ENCODE results near the gene RAB10. TPM values are rescaled to one million over a fixed set of nuclear protein-coding genes. Genes with fewer than 3 reads are reported as not detected.

The RAB10 gene
- total and polyA plus RNA-seq, 9 of the 15 experiments (the other 6 are each of a cell fraction or from before 2014, with no cell fraction given) = 25.1 to 214 (median 157) TPM

DNA sequence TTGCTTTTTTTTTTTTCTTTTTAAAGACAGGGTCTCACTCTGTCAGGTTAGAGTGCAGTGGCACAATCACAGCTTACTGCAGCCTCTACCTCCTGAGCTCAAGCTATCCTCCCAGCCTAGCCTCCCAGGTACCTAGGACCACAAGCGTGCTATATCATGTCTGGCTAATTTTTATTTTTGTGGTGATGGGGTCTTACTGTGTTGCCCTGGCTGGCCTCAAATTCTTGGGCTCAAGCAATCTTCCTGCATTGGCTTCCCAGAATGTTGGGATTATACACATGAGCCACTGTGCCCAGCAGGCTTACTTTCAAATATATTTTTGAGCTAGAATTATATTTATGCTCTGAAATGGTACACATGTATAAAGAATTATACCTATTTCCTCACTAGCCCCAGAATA is 85.6 kb downstream of the RAB10 start:
- no peak for TF ChIP-seq FOXK2 (conservative IDR thresholded peaks at IDR 0.05 in 1 of 2, IDR thresholded peaks at IDR 0.05 in 1 of 2; ENCODE audit: low read depth in 2 of 2)
- no peaks in the 10 kb centered on the region for H4K20me1 ChIP-seq (replicated peaks; ENCODE audit: control insufficient read depth, insufficient read depth, low read length)
- H3K27ac ChIP-seq (ENCODE audit: extremely low read depth, low read depth, low read length) = no peak overlapping the region
- H2AFZ ChIP-seq (ENCODE audit: low read depth, low read length) = no peak overlapping the region
- no peak overlapping the region for H3K9ac ChIP-seq (ENCODE audit: insufficient read depth in 1 of 2, low read depth in 2 of 2, low read length in 2 of 2)
- 100% methylated on average over 1 of the region's 1 CpG for WGBS (ENCODE audit: insufficient coverage, low coverage, missing lambda C conversion rate)
- peaks cover 28% of the 10 kb centered on the region; the same call in 2 of the 3 replicates for H3K36me3 ChIP-seq (ENCODE audit: control insufficient read depth, insufficient read depth, low read length)
- in situ Hi-C loops (cut with MboI) = no loop called here
- ChIA-PET POLR2A (interaction anchor here (0.6 to 2.3 kb wide), 2 partner anchors 8 to 31 kb away, joined by 3 to 8 read pairs; no protein-coding TSS in a partner anchor), CTCF (ENCODE audit: low intra/inter-chr PET ratio) (interaction anchor here (0.7 kb wide), 1 partner anchor 376 kb away, joined by 3 read pairs; no protein-coding TSS in a partner anchor)
- no peaks in the 10 kb centered on the region for H3K4me1 ChIP-seq (replicated peaks in 1 of 2; ENCODE audit: control insufficient read depth in 2 of 2, insufficient read depth in 2 of 2, low read length in 2 of 2)
- H3K4me2 ChIP-seq (ENCODE audit: insufficient read depth, low read length) = no peak overlapping the region
- intact Hi-C loops (cut with micrococcal nuclease) = no loop called here
- peaks cover 48% of the 10 kb centered on the region; the same call in 2 of the 3 replicates for H3K79me2 ChIP-seq (ENCODE audit: control insufficient read depth, insufficient read depth, low read length)
- H3K4me3 ChIP-seq = no peak overlapping the region
- ATAC-seq = no peak
- H3K27me3 ChIP-seq (ENCODE audit: control insufficient read depth in 2 of 2, insufficient read depth in 2 of 2, low read length in 2 of 2) = no peaks in the 10 kb centered on the region
- no peak for FAIRE-seq
- no TSS peak for BruUV-seq (replicated peaks)
- DNase-seq (ENCODE audit: extremely low read depth in 1 of 4, low spot score in 3 of 4) = no peak
- no peaks in the 10 kb centered on the region for H3K9me1 ChIP-seq (ENCODE audit: control insufficient read depth, insufficient read depth, low read length)
- H3K9me3 ChIP-seq (replicated peaks; ENCODE audit: control insufficient read depth, insufficient read depth, low read depth, low read length) = no peaks in the 10 kb centered on the region

DNA sequence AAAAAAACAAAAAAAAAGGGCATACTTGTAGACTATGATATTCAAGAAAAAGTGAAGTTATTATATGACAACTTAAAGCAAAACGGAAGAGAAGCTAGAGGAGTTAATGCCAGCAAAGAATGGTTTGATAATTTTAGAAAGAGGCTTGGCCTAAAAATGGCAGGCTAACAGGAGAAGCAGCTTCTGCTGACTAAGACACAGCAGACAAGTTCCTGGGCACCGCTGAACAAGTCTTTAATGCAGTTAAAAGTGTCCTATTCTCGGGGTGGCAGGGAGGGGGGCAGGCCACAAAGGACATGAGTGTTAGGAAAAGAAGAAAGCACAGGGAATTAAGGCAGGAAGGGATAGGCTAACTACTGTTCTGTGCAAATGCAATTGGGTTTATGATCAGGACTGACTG is 88.7 kb downstream of the RAB10 start:
- Histone ChIP-seq H3K36me3 (ENCODE audit: control insufficient read depth, insufficient read depth, low read length) (peaks cover 49% of the 10 kb centered on the region), H4K20me1 (replicated peaks; ENCODE audit: control insufficient read depth, insufficient read depth, low read length) (no peaks in the 10 kb centered on the region), H3K4me2 (ENCODE audit: insufficient read depth, low read length) (no peak overlapping the region), H3K9ac (ENCODE audit: insufficient read depth in 1 of 2, low read depth in 2 of 2, low read length in 2 of 2) (no peak overlapping the region), H3K79me2 (ENCODE audit: control insufficient read depth, insufficient read depth, low read length) (peaks cover 59% of the 10 kb centered on the region), H3K4me3 (no peak overlapping the region), H3K9me3 (replicated peaks; ENCODE audit: control insufficient read depth, insufficient read depth, low read depth, low read length) (no peaks in the 10 kb centered on the region), H3K9me1 (ENCODE audit: control insufficient read depth, insufficient read depth, low read length) (no peaks in the 10 kb centered on the region), H2AFZ (ENCODE audit: low read depth, low read length) (no peak overlapping the region), H3K27me3 (ENCODE audit: control insufficient read depth in 2 of 2, insufficient read depth in 2 of 2, low read length in 2 of 2) (no peaks in the 10 kb centered on the region), H3K27ac (ENCODE audit: extremely low read depth, low read depth, low read length) (no peak overlapping the region), H3K4me1 (replicated peaks in 1 of 2; ENCODE audit: control insufficient read depth in 2 of 2, insufficient read depth in 2 of 2, low read length in 2 of 2) (no peaks in the 10 kb centered on the region)
- TF ChIP-seq JUND (IDR thresholded peaks at IDR 0.05; ENCODE audit: borderline replicate concordance, low read depth, low read length) = no peak
- TF ChIP-seq JUND (tag; IDR thresholded peaks at IDR 0.05; ENCODE audit: borderline replicate concordance, low read depth, low read length) = no peak
- no peak for TF ChIP-seq SMARCC2 (IDR thresholded peaks at IDR 0.05; ENCODE audit: low read depth)
- no peak for TF ChIP-seq TCF3 (CRISPR knock-in tag; IDR thresholded peaks at IDR 0.05)
- TF ChIP-seq, protein P1, sequence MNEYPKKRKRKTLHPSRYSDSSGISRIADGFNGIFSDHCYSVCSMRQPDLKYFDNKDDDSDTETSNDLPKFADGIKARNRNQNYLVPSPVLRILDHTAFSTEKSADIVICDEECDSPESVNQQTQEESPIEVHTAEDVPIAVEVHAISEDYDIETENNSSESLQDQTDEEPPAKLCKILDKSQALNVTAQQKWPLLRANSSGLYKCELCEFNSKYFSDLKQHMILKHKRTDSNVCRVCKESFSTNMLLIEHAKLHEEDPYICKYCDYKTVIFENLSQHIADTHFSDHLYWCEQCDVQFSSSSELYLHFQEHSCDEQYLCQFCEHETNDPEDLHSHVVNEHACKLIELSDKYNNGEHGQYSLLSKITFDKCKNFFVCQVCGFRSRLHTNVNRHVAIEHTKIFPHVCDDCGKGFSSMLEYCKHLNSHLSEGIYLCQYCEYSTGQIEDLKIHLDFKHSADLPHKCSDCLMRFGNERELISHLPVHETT (CRISPR knock-in tag; conservative IDR thresholded peaks at IDR 0.05 in 1 of 2, IDR thresholded peaks at IDR 0.05 in 1 of 2) = no peak
- TF ChIP-seq GTF2B (IDR thresholded peaks at IDR 0.05; ENCODE audit: extremely low read depth, insufficient read length) = no peak
- ChIA-PET POLR2A (no interaction called here), CTCF (ENCODE audit: low intra/inter-chr PET ratio) (interaction anchor here (0.6 kb wide), 1 partner anchor 813 kb away, joined by 3 read pairs; no protein-coding TSS in a partner anchor)
- no TSS peak for BruUV-seq (replicated peaks)
- intact Hi-C loops (cut with micrococcal nuclease) = no loop called here
- FAIRE-seq = no peak
- ATAC-seq = no peak
- in situ Hi-C loops (cut with MboI) = no loop called here
- WGBS (ENCODE audit: insufficient coverage, low coverage, missing lambda C conversion rate) = 87% methylated on average over 3 of the region's 3 CpGs
- no peak for DNase-seq (ENCODE audit: extremely low read depth in 1 of 4, low spot score in 3 of 4)
